ENCODE results near the gene CASP1.
"Not testable (repeated sequence)": the region's sequence is repeated elsewhere in the genome, so short reads cannot be mapped to it uniquely, and the experiment has no call there.

The CASP1 gene

GRCh38 chr11:105034813-105035620 lies at the start of gene CASP1:
TSS of gene CASP1 (minus strand) at chr11:105035144. CDS start at chr11:105035113, 31 bp downstream.
- peak; percentile 54 for DNase-seq

- DNase-seq = no peak
These were observed 46.6 kb upstream of the CASP1 start for GRCh38 chr11:105081412-105082150.

GRCh38 chr11:105080171-105080906 lies 45.4 kb upstream of the CASP1 start:
- not testable (repeated sequence) for DNase-seq

- no peak for DNase-seq
These were observed 43.3 kb upstream of the CASP1 start for GRCh38 chr11:105078283-105078682.

- DNase-seq = not testable (repeated sequence)
These were observed 42.3 kb upstream of the CASP1 start for GRCh38 chr11:105077141-105077790.

GRCh38 chr11:105074166-105074530 lies 39.2 kb upstream of the CASP1 start:
- DNase-seq = no peak

GRCh38 chr11:105073456-105074165 lies 38.7 kb upstream of the CASP1 start:
- no peak for DNase-seq

- DNase-seq = not testable (repeated sequence)
These were observed 37.1 kb upstream of the CASP1 start for GRCh38 chr11:105072080-105072479.

GRCh38 chr11:105071089-105071732 lies 36.3 kb upstream of the CASP1 start:
- DNase-seq = peak; percentile 76

GRCh38 chr11:105070306-105070705 lies 35.4 kb upstream of the CASP1 start:
- peak; percentile 26 for DNase-seq

GRCh38 chr11:105069749-105070148 lies 34.8 kb upstream of the CASP1 start:
- DNase-seq = peak; percentile 10

- not testable (repeated sequence) for DNase-seq
These were observed 28.4 kb upstream of the CASP1 start for GRCh38 chr11:105063245-105063941.

- no peak for DNase-seq
These were observed 22.5 kb upstream of the CASP1 start for GRCh38 chr11:105057432-105057831.

GRCh38 chr11:105056446-105056845 lies 21.5 kb upstream of the CASP1 start:
- no peak for DNase-seq

- no peak for DNase-seq
These were observed 20.0 kb upstream of the CASP1 start for GRCh38 chr11:105054723-105055493.

- DNase-seq = no peak
These were observed 17.5 kb upstream of the CASP1 start for GRCh38 chr11:105052487-105052886.

- DNase-seq = no peak
These were observed 16.6 kb upstream of the CASP1 start for GRCh38 chr11:105051559-105051958.

- no peak for DNase-seq
These were observed 14.5 kb upstream of the CASP1 start for GRCh38 chr11:105049481-105049880.

- no peak for DNase-seq
These were observed 12.1 kb upstream of the CASP1 start for GRCh38 chr11:105046898-105047579.

All from CD4-positive, alpha-beta T cell treated with Interleukin-10 for 1 hour (primary cell).